ENCODE results near the gene HLA-DMA. TPM values are rescaled to one million over a fixed set of nuclear protein-coding genes. Genes with fewer than 3 reads are reported as not detected.

HLA-DMA gene
- total and polyA plus RNA-seq, 9 of the 15 experiments (the other 6 are each of a cell fraction or from before 2014, with no cell fraction given) = 0.13 to 0.83 (median 0.51) TPM

DNA sequence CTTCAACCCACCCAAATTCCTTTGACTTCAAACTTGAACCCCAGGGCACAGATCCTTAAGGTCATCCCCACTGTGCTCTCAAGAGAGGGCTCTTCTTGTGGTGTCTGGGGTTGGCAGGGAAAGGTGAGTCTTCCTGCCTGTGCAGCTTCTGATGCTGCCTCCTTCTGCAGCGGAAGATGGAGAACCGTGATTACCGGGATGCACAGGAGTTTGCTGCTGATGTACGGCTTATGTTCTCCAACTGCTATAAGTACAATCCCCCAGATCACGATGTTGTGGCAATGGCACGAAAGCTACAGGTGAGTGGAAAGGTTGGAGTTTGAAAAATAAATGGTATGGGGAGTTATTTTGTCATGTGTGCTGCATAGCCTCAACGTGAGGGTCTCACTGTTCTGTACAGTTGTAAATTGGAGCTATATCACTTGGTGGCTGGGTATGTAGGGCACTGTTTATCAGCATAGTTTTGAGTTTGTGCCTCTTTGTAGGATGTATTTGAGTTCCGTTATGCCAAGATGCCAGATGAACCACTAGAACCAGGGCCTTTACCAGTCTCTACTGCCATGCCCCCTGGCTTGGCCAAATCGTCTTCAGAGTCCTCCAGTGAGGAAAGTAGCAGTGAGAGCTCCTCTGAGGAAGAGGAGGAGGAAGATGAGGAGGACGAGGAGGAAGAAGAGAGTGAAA lies 24.5 kb upstream of the HLA-DMA start:
- Histone ChIP-seq H4K20me1 (replicated peaks; ENCODE audit: control insufficient read depth, insufficient read depth, low read length) (peaks cover 78% of the 10 kb centered on the region), H3K4me3 (no peak overlapping the region), H3K36me3 (ENCODE audit: control insufficient read depth, insufficient read depth, low read length) (peaks cover 98% of the 10 kb centered on the region), H3K27me3 (ENCODE audit: control insufficient read depth in 2 of 2, insufficient read depth in 2 of 2, low read length in 2 of 2) (no peaks in the 10 kb centered on the region), H2AFZ (ENCODE audit: low read depth, low read length) (no peak overlapping the region), H3K27ac (ENCODE audit: extremely low read depth, low read depth, low read length) (no peak overlapping the region), H3K79me2 (ENCODE audit: control insufficient read depth, insufficient read depth, low read length) (peaks cover 64% of the 10 kb centered on the region), H3K9me1 (ENCODE audit: control insufficient read depth, insufficient read depth, low read length) (peaks cover 22% of the 10 kb centered on the region), H3K9me3 (replicated peaks; ENCODE audit: control insufficient read depth, insufficient read depth, low read depth, low read length) (no peaks in the 10 kb centered on the region), H3K9ac (ENCODE audit: insufficient read depth in 1 of 2, low read depth in 2 of 2, low read length in 2 of 2) (no peak overlapping the region; a peak in 1 of 4 replicates), H3K4me1 (replicated peaks in 1 of 2; ENCODE audit: control insufficient read depth in 2 of 2, insufficient read depth in 2 of 2, low read length in 2 of 2) (peaks cover 9 to 12% of the 10 kb centered on the region in 2 experiments; a peak in 4 of 5 replicates), H3K4me2 (ENCODE audit: insufficient read depth, low read length) (no peak overlapping the region)
- in situ Hi-C loops (cut with MboI) = no loop called here
- 91% methylated on average over 10 of the region's 10 CpGs for WGBS (ENCODE audit: insufficient coverage, low coverage, missing lambda C conversion rate)
- DNase-seq (ENCODE audit: extremely low read depth in 1 of 4, low spot score in 3 of 4) = no peak
- intact Hi-C loops (cut with micrococcal nuclease) = no loop called here
- ChIA-PET CTCF (ENCODE audit: low intra/inter-chr PET ratio) (no interaction called here), POLR2A (interaction anchor here (0.6 to 13.4 kb wide), 5 partner anchors 7 to 853 kb away, joined by 3 to 384 read pairs (median 4); partner anchors contain the start of gene HLA-DMA)
- no TSS peak for BruUV-seq (replicated peaks)
- FAIRE-seq = no peak
- ATAC-seq = no peak
- TF ChIP-seq SUPT5H (IDR thresholded peaks at IDR 0.05) = peak; percentile 40; the same call in 1 of the 2 replicates
- TF ChIP-seq HDAC1 (IDR thresholded peaks at IDR 0.05) = no peak
- TF ChIP-seq RBFOX2 (IDR thresholded peaks at IDR 0.05; ENCODE audit: low read depth, low read length) = peak; percentile 12; the same call in 1 of the 2 replicates
- no peak for TF ChIP-seq ZNF174 (CRISPR knock-in tag; IDR thresholded peaks at IDR 0.05)
- TF ChIP-seq ZFP1 (CRISPR knock-in tag; IDR thresholded peaks at IDR 0.05) = no peak
- TF ChIP-seq PPARD (CRISPR knock-in tag; IDR thresholded peaks at IDR 0.05) = no peak
- TF ChIP-seq CHCHD3 (CRISPR knock-in tag; IDR thresholded peaks at IDR 0.05) = 0 out of 2 replicates have a peak, but pooled peaks have one; percentile 62
- TF ChIP-seq POLR2B (IDR thresholded peaks at IDR 0.05; ENCODE audit: low read depth, partially characterized antibody) = peak; percentile 23
- TF ChIP-seq STAT5B (CRISPR knock-in tag; IDR thresholded peaks at IDR 0.05) = no peak
- peak; percentile 40; the same call in 1 of the 2 replicates for TF ChIP-seq ZNF121 (CRISPR knock-in tag; conservative IDR thresholded peaks at IDR 0.05)
- TF ChIP-seq JUNB (CRISPR knock-in tag; conservative IDR thresholded peaks at IDR 0.05) = no peak
- TF ChIP-seq ZNF76 (CRISPR knock-in tag; IDR thresholded peaks at IDR 0.05; ENCODE audit: borderline replicate concordance) = no peak
- TF ChIP-seq, protein P1, sequence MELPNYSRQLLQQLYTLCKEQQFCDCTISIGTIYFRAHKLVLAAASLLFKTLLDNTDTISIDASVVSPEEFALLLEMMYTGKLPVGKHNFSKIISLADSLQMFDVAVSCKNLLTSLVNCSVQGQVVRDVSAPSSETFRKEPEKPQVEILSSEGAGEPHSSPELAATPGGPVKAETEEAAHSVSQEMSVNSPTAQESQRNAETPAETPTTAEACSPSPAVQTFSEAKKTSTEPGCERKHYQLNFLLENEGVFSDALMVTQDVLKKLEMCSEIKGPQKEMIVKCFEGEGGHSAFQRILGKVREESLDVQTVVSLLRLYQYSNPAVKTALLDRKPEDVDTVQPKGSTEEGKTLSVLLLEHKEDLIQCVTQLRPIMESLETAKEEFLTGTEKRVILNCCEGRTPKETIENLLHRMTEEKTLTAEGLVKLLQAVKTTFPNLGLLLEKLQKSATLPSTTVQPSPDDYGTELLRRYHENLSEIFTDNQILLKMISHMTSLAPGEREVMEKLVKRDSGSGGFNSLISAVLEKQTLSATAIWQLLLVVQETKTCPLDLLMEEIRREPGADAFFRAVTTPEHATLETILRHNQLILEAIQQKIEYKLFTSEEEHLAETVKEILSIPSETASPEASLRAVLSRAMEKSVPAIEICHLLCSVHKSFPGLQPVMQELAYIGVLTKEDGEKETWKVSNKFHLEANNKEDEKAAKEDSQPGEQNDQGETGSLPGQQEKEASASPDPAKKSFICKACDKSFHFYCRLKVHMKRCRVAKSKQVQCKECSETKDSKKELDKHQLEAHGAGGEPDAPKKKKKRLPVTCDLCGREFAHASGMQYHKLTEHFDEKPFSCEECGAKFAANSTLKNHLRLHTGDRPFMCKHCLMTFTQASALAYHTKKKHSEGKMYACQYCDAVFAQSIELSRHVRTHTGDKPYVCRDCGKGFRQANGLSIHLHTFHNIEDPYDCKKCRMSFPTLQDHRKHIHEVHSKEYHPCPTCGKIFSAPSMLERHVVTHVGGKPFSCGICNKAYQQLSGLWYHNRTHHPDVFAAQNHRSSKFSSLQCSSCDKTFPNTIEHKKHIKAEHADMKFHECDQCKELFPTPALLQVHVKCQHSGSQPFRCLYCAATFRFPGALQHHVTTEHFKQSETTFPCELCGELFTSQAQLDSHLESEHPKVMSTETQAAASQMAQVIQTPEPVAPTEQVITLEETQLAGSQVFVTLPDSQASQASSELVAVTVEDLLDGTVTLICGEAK (IDR thresholded peaks at IDR 0.05) = no peak
- TF ChIP-seq, protein P1 (CRISPR knock-in tag; IDR thresholded peaks at IDR 0.05) = no peak
- TF ChIP-seq ARHGAP35 (IDR thresholded peaks at IDR 0.05; ENCODE audit: partially characterized antibody) = no peak
- TF ChIP-seq PURB (CRISPR knock-in tag; IDR thresholded peaks at IDR 0.05; ENCODE audit: low read depth) = no peak

Measured in K562 (cell line).